H1 (cell line): ENCODE data around the gene TENT4A.

Source experiments
- CEBPB ChIP-seq: IDR thresholded peaks from 2 replicates; pipeline ENCODE4 v1.6.1; 2012; ENCODE audit warnings: low read depth, low read length
- CHD1 ChIP-seq: IDR thresholded peaks from 2 replicates; pipeline ENCODE4 v1.6.1; 2012; ENCODE audit warnings: low read depth, low read length, improper control_type of control experiment
- CTCF ChIP-seq, 3 experiments: IDR thresholded peaks; 1 replicate in 2 of 3; 2 replicates in 1 of 3; pipeline versions ENCODE4 v1.5.1 to v1.6.1; 2011; ENCODE audit warnings: low read length in 3 of 3, mild to moderate bottlenecking in 3 of 3, inconsistent platforms in 2 of 3, low read depth in 1 of 3, moderate library complexity in 1 of 3; ENCODE audit not compliant: insufficient read depth in 1 of 3; ENCODE audit errors: control extremely low read depth in 1 of 3
- EZH2 ChIP-seq: fragments of 200-600 bp; sonication (generic); IDR thresholded peaks from 2 replicates; pipeline ENCODE4 v1.7.1; 2012; ENCODE audit warnings: low read depth, mild to moderate bottlenecking, moderate library complexity, low read length, inconsistent platforms; ENCODE audit not compliant: severe bottlenecking
- JUND ChIP-seq: IDR thresholded peaks from 2 replicates; pipeline ENCODE4 v1.6.1; 2011; ENCODE audit warnings: mild to moderate bottlenecking, improper control_type of control experiment, low read length
- KDM1A ChIP-seq: fragments of 200-600, 300-600 bp; sonication (generic); IDR thresholded peaks from 2 replicates; pipeline ENCODE4 v1.7.1; 2016; ENCODE audit warnings: mild to moderate bottlenecking, low read length, borderline replicate concordance
- KDM4A ChIP-seq: IDR thresholded peaks from one replicate; pipeline ENCODE4 v1.7.1; 2012; ENCODE audit warnings: low read depth, mild to moderate bottlenecking, moderate library complexity, low read length, inconsistent platforms; ENCODE audit not compliant: severe bottlenecking
- MAFK ChIP-seq: IDR thresholded peaks from 2 replicates; pipeline ENCODE4 v1.6.1; 2012; ENCODE audit warnings: low read depth, mild to moderate bottlenecking, improper control_type of control experiment, low read length
- NRF1 ChIP-seq: IDR thresholded peaks from 2 replicates; pipeline ENCODE4 v1.6.1; 2011; ENCODE audit warnings: mild to moderate bottlenecking, low read depth, low read length, improper control_type of control experiment
- POLR2A ChIP-seq, 2 experiments: IDR thresholded peaks; 1 replicate in 1 of 2; 2 replicates in 1 of 2; pipeline ENCODE4 v1.6.1; 2011; ENCODE audit warnings: low read depth in 2 of 2, low read length in 2 of 2, mild to moderate bottlenecking in 2 of 2; ENCODE audit errors: control extremely low read depth in 1 of 2
- USF2 ChIP-seq: IDR thresholded peaks from 2 replicates; pipeline ENCODE4 v1.6.1; 2011; ENCODE audit warnings: low read length, improper control_type of control experiment

- TF ChIP-seq NRF1, result no peak
- no peak for TF ChIP-seq CTCF (IDR thresholded peaks at IDR 0.05; ENCODE audit: control extremely low read depth in 1 of 3, insufficient read depth in 1 of 3, low read depth in 1 of 3, low read length in 3 of 3)
- no peak for TF ChIP-seq KDM4A
- TF ChIP-seq USF2, result no peak
- no peak for TF ChIP-seq KDM1A
- TF ChIP-seq MAFK, result no peak
- no peak for TF ChIP-seq CEBPB
- TF ChIP-seq JUND, result no peak
- TF ChIP-seq EZH2, result no peak
- TF ChIP-seq POLR2A (IDR thresholded peaks at IDR 0.05; ENCODE audit: control extremely low read depth in 1 of 2, low read depth in 2 of 2, low read length in 2 of 2), result no peak
- TF ChIP-seq CHD1, result no peak
Measured at GRCh38 chr5:6752782-6753181, 39.5 kb downstream of the TENT4A start.
